Measurements from ENCODE around the gene MUSK.
"Not testable (repeated sequence)": the region's sequence is repeated elsewhere in the genome, so short reads cannot be mapped to it uniquely, and the experiment has no call there.

GRCh38 chr9:110788396-110788795 lies 119.8 kb downstream of the MUSK start:
- not testable (repeated sequence) for TF ChIP-seq CTCF, POLR2A (IDR thresholded peaks at IDR 0.05)

Measured in transverse colon (tissue), 3 donors.